ENCODE data around the gene USF2. TPM values are rescaled to one million over a fixed set of nuclear protein-coding genes. Genes with fewer than 3 reads are reported as not detected.

The USF2 gene
- total RNA-seq, 3 donors from 2014 or later: 72.7 to 117 (median 77.3) TPM

GRCh38 chr19:35296644-35297514 is 28.1 kb downstream of the USF2 start:
- peaks cover 0 to 9% of the 10 kb centered on the region in 2 donors for H3K27me3 ChIP-seq
- no peak overlapping the region for H3K4me3 ChIP-seq
- no peaks in the 10 kb centered on the region for H3K9me3 ChIP-seq
- intact Hi-C loops (cut with DNase I; ENCODE audit: low total_unique reads): no loop called here
- no peaks in the 10 kb centered on the region for H3K36me3 ChIP-seq
- no peak for DNase-seq (ENCODE audit: low spot score in 2 of 2)
- TF ChIP-seq POLR2AphosphoS5 (IDR thresholded peaks at IDR 0.05) (no peak), POLR2A (IDR thresholded peaks at IDR 0.05) (no peak), CTCF (IDR thresholded peaks at IDR 0.05) (no peak)
- H3K27ac ChIP-seq: no peak overlapping the region
- H3K4me1 ChIP-seq: no peaks in the 10 kb centered on the region

- no peak for TF ChIP-seq POLR2A (IDR thresholded peaks at IDR 0.05)
- TF ChIP-seq POLR2AphosphoS5 (IDR thresholded peaks at IDR 0.05): no peak
- no peak for TF ChIP-seq CTCF (IDR thresholded peaks at IDR 0.05)
- intact Hi-C loops (cut with DNase I; ENCODE audit: low total_unique reads): no loop called here
- H3K27me3 ChIP-seq: peaks cover 0 to 3% of the 10 kb centered on the region in 2 donors
Observed at GRCh38 chr19:35297515-35297848, 28.7 kb downstream of the USF2 start.

GRCh38 chr19:35297922-35298321 is 29.2 kb downstream of the USF2 start:
- no peaks in the 10 kb centered on the region for H3K36me3 ChIP-seq
- intact Hi-C loops (cut with DNase I; ENCODE audit: low total_unique reads): no loop called here

More at GRCh38 chr19:35297515-35297848, 28.7 kb downstream of the USF2 start:
- no peak for DNase-seq (ENCODE audit: low spot score in 2 of 2)
- Histone ChIP-seq H3K9me3 (no peaks in the 10 kb centered on the region), H3K4me1 (no peaks in the 10 kb centered on the region), H3K27ac (no peak overlapping the region), H3K4me3 (no peak overlapping the region), H3K36me3 (no peaks in the 10 kb centered on the region)

GRCh38 chr19:35298561-35298972 is 29.8 kb downstream of the USF2 start:
- Histone ChIP-seq H3K4me3 (no peak overlapping the region), H3K4me1 (no peaks in the 10 kb centered on the region), H3K36me3 (no peaks in the 10 kb centered on the region), H3K27me3 (no peaks in the 10 kb centered on the region), H3K27ac (no peak overlapping the region), H3K9me3 (no peaks in the 10 kb centered on the region)
- DNase-seq (ENCODE audit: low spot score in 2 of 2): no peak
- intact Hi-C loops (cut with DNase I; ENCODE audit: low total_unique reads): no loop called here
- TF ChIP-seq CTCF (IDR thresholded peaks at IDR 0.05) (no peak), POLR2AphosphoS5 (IDR thresholded peaks at IDR 0.05) (no peak), POLR2A (IDR thresholded peaks at IDR 0.05) (no peak)

More at GRCh38 chr19:35297922-35298321, 29.2 kb downstream of the USF2 start:
- no peak for DNase-seq (ENCODE audit: low spot score in 2 of 2)
- H3K9me3 ChIP-seq: no peaks in the 10 kb centered on the region
- no peak for TF ChIP-seq POLR2AphosphoS5 (IDR thresholded peaks at IDR 0.05)
- no peak for TF ChIP-seq CTCF (IDR thresholded peaks at IDR 0.05)
- TF ChIP-seq POLR2A (IDR thresholded peaks at IDR 0.05): no peak
- no peaks in the 10 kb centered on the region for H3K4me1 ChIP-seq
- peaks cover 0 to 3% of the 10 kb centered on the region in 2 donors for H3K27me3 ChIP-seq
- no peak overlapping the region for H3K27ac ChIP-seq
- no peak overlapping the region for H3K4me3 ChIP-seq

GRCh38 chr19:35299523-35300338 is 31.0 kb downstream of the USF2 start:
- Histone ChIP-seq H3K27me3 (no peaks in the 10 kb centered on the region), H3K4me3 (no peak overlapping the region), H3K27ac (no peak overlapping the region), H3K36me3 (no peaks in the 10 kb centered on the region), H3K4me1 (no peaks in the 10 kb centered on the region), H3K9me3 (no peaks in the 10 kb centered on the region)
- intact Hi-C loops (cut with DNase I; ENCODE audit: low total_unique reads): no loop called here
- TF ChIP-seq CTCF (IDR thresholded peaks at IDR 0.05): no peak
- no peak for TF ChIP-seq POLR2A (IDR thresholded peaks at IDR 0.05)
- TF ChIP-seq POLR2AphosphoS5 (IDR thresholded peaks at IDR 0.05): no peak
- no peak for DNase-seq (ENCODE audit: low spot score in 2 of 2)
